ENCODE measurements around the gene MIGA2.
"Not testable (repeated sequence)": the region's sequence is repeated elsewhere in the genome, so short reads cannot be mapped to it uniquely, and the experiment has no call there.

MIGA2 gene

GRCh38 chr9:129102791-129103594, 66.6 kb downstream of the MIGA2 start:
- no peak for DNase-seq

GRCh38 chr9:129103595-129103965, 67.2 kb downstream of the MIGA2 start:
- no peak for DNase-seq

GRCh38 chr9:129104051-129104450, 67.6 kb downstream of the MIGA2 start:
- no peak for DNase-seq

- no peak for DNase-seq
Measured at GRCh38 chr9:129105857-129106694, 69.7 kb downstream of the MIGA2 start.

- no peak for DNase-seq
Measured at GRCh38 chr9:129107651-129108050, 71.2 kb downstream of the MIGA2 start.

GRCh38 chr9:129108083-129108804, 71.8 kb downstream of the MIGA2 start:
- DNase-seq = no peak

GRCh38 chr9:129108805-129109536, 72.5 kb downstream of the MIGA2 start:
- no peak for DNase-seq

GRCh38 chr9:129109537-129109903, 73.1 kb downstream of the MIGA2 start:
- DNase-seq = peak; percentile 65

- no peak for DNase-seq
Measured at GRCh38 chr9:129109952-129110739, 73.7 kb downstream of the MIGA2 start.

- peak; percentile 98 for DNase-seq
Measured at GRCh38 chr9:129110740-129111527, 74.5 kb downstream of the MIGA2 start, which contains the start of the genes CRAT and PTPA. CRAT (minus strand) TSS chr9:129110793; CDS start chr9:129110509, 284 bp downstream. PTPA (plus strand) TSS chr9:129111415; CDS start chr9:129111601, 186 bp downstream.

GRCh38 chr9:129111528-129112151, 75.2 kb downstream of the MIGA2 start:
- no peak for DNase-seq

GRCh38 chr9:129112526-129112925, 76.1 kb downstream of the MIGA2 start:
- not testable (repeated sequence) for DNase-seq

- no peak for DNase-seq
Measured at GRCh38 chr9:129113645-129114304, 77.3 kb downstream of the MIGA2 start.

- no peak for DNase-seq
Measured at GRCh38 chr9:129118799-129119198, 82.4 kb downstream of the MIGA2 start.

GRCh38 chr9:129121483-129121882, 85.1 kb downstream of the MIGA2 start:
- no peak for DNase-seq
